Pons (tissue), 1 donor: ENCODE measurements around the gene PGRMC2.
A peak's percentile ranks its signal among the peaks of the same experiment; 100 is the strongest.

Experiments
- DNase-seq: peaks from one replicate; pipeline ENCODE4 v3.0.0-alpha.2; 2016; ENCODE audit warnings: low spot score

The PGRMC2 gene, protein sequence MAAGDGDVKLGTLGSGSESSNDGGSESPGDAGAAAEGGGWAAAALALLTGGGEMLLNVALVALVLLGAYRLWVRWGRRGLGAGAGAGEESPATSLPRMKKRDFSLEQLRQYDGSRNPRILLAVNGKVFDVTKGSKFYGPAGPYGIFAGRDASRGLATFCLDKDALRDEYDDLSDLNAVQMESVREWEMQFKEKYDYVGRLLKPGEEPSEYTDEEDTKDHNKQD

DNA sequence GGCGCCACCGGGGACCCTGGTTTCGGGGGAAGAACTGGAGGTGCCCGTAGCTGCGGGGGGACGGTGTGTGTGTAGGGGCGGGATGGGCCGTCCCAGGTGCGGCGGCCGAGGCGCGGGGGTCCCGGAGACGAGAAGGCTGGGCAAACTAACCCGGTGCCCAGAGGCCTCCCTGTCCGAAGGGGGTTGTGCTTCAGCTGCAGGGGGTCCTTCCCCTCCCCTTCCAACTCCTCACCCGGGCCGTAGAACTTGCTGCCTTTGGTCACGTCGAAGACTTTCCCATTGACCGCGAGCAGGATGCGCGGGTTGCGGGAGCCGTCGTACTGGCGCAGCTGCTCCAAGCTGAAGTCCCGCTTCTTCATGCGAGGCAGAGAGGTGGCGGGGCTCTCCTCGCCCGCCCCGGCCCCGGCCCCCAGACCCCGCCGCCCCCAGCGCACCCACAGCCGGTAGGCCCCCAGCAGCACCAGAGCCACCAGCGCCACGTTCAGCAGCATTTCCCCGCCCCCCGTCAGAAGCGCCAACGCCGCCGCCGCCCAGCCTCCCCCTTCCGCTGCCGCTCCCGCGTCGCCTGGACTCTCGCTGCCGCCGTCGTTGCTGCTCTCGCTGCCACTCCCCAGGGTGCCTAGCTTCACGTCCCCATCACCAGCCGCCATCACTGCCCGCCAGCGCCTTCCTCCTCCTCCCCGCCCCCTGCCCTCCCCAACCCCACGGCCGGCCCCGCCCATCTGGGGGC lies at the start of gene PGRMC2:
Gene PGRMC2 (minus strand): TSS at position 673 of the 730 bp plus-strand sequence. CDS start 23 bp downstream, at position 650.
- peak; percentile 30 for DNase-seq

DNA sequence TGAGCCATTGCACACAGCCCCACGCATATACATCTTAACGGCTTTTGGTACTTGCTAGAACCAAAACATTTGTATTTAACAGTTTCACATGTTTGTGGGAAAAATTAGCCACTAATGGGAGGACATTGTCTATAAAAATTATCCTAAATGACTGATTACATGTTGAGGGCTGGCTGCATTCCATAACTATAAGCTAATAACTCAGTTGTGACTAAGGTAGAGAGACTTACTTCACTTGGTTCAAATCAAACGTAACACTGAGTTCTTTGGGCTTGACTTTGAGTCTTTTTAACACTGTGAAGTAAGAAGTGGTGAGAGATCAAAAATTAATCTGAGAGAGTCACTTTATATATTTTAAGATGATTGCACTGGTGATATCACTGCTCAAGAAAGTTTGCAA lies 47.9 kb upstream of the PGRMC2 start:
- DNase-seq = no peak

DNA sequence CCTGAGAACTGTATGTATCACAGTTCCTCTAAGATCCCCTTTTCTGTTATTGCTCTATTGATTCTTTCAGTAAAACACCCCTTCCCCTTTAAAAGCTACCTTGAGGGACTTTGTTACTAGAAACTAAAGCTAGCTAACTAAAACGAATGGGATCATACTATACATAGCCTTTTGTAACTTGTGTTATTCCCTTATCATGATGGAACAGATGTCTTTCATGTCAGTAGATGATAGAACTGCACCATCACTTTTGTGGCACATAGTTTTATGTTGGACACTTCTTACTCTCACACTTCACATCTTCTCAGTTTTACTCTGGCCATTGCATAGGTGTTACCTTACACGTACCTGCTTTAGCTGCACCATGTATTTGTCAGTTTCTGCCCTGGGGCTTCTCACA lies 46.6 kb upstream of the PGRMC2 start:
- no peak for DNase-seq

DNA sequence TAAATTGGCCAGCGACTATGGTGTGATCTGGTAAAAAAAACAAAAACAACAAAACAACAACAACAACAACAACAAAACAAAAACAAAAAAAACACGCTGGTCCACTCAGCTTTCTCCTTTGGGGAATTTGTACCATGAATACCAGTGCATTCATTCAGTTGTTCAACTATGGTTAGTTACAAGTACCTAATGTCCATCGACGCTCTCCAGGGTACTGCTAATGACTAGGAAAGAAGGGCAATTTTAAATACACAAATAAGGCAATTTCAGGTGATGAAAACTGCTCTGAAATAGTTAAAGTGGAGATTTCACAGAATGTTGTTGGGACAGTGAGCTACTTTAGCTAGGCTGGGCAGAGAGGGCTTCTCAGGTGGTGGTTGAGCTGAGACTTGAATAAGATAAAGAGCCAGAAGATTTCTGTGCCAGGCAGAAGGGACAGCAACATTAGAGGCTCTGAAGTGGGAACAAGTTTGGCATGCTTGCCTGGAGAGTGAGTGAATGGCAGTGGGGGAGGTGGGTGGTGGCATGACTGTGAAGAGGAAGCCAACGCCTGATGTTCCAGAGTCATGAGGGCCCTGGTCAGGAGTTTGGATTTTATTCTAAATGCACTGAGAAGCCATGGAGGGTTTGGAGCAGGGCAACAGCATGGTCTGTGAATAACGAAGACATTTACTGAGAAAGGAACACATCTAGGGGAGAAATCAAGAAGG lies 45.9 kb upstream of the PGRMC2 start:
- DNase-seq = no peak

DNA sequence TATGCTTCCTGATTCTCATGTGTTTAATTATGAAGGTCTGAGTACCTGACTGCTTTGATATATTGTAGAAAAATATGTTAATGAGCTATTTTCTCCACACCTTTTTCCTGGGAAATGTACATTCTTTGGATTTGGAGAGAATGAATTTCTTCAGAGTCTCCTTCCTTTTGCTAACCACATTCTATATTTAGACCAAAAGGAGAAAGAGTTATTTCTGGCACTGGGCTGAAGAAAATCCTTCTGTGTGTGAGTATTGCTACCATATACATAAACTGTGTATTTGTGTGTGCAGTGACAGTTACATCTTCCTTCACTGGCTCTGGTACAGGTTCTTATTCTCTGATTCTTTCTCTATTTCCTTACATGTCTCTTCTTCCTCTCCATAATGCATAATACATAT lies 44.5 kb upstream of the PGRMC2 start:
- DNase-seq = no peak

DNA sequence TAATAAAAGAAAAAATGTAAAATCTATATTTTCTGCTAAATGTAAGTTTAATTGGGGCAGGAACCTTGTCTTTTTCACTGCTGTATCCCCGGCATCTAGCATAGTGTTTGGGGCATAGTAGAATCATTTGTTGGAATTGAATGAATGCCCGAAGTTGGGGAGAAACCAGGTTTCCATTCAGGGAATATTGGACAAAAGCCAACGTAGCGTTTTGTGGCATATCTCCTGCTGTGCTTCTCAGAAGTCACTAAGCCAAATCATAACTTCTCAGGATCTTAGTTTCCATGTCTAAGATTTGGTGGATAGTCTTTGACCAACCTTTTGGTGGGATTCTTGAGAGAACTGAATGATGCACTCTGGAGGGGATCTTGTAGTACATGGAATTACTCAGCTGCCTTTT lies 42.0 kb upstream of the PGRMC2 start:
- DNase-seq = no peak

DNA sequence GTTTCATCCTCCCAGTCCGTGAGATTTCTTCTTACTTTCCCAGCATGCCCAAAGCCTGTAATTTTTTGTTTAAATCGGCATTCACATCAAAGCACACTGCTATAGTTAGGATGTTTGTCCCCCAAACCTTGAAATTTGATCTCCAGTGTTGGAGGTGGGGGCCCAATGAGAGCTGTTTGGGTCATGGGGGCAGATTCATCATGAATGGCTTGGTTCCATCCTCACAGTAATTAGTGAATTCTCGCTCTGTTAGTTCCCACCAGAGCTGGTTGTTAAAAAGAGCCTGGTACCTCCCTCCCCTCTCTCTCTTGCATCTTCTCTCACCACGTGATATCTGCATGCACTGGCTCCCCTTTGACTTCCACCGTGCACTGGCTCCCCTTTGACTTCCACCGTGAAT lies 40.5 kb upstream of the PGRMC2 start:
- DNase-seq = no peak

DNA sequence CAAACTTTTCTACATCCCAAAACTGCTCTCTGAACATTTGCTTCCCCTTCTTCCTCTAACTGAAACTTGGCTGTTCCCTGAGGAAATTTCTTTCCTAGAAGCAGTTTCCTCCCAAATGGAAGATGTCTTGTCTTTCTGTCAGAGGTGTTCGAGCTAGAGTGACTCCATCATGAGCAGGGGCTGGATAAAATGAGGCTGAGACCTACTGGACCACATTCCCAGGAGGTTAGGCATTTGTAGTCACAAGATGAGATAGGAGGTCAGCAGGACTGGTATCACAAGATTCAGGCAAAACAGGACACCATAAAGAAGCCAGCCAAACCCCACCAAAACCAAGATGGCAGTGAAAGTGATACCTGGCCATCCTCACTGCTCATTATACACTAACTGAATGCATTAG lies 35.8 kb upstream of the PGRMC2 start:
- no peak for DNase-seq

DNA sequence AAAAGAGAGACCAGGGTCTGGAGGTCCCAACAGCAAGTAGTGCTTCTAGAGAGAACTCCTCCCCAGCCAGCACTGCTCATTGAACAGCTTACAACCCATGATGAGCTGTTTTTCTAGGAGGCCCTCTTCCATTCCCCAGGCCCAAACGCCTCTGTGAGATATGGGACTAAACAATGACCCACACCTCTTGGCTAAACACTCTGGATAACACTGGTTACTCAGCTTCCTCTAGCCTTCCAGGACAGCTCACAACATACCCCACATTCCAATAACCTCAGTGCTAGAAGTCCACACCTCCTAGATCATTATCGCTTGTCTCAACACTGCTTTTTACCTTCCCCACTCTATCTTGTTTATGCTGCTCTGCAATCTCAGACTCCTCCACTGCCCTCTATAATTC lies 35.4 kb upstream of the PGRMC2 start:
- DNase-seq = no peak

DNA sequence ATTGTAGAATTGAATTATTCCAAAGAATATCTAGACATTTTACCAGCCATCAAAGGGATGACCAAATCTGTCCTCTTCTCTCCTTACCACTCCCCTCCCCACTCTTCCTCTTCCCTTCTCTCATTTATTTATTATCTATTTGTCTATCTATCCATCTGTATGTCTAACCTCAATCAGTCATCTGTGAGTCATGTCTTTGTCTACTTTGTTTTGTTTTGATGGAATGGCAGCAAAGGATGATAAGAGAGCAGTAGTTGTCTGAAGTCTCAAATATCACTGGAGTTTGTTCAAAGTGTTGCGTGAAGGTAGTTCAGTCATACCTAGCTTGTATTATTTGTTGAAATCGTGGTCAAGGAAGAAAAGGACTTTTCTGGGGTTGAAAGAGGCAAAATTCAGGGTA lies 34.7 kb upstream of the PGRMC2 start:
- no peak for DNase-seq

DNA sequence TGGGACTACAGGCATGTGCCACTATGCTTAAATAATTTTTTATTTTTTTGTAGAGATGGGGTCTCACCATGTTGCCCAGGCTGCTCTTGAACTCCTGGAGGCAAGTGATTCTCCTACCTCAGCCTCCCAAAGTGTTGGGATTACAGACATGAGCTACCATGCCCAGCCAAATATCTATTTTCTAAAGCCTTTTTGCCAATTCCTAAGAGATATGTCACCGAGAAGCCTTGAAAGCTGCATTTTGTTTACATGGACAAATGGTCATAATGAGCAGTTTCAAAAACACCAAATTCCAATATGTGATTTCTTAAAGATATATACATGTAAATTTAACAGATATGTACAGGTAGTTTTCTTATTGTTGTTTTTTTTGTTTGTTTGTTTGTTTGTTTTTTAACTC lies 33.0 kb upstream of the PGRMC2 start:
- DNase-seq = no peak

DNA sequence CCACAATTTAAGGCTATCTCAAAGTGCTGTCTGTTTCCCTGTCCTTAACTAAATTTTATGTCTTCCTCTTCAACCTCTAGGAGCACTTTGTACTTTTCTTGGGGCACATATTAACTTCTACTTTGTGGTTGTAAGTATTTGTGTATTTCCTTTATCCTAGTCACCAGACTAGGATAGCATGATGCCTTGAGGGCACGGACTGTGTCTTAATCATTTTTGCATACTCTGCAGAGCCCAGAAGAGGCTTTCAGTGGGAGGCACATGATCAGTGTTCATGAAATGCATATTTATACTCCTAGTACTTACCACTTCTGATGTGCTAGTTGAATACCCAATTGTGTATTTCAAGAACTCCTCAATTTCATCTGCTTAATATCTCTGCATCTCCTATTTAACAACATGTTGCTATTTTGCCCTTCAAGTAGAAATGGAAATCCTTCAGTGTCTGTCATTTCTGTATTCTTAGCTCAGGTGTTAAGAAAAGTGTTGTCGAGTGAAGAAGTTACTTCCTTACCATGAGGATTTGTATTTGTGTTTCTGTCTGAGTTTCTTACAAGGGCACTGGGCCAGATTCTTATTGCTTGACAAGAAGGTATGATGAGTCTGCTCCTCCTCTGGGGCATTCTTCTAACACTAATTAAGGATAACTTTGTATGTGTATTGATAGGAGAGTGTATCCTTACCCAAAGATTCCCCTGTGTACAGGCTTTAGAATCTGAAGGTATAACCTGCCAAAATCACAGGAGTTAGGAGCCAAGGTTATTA lies 28.3 kb upstream of the PGRMC2 start:
- no peak for DNase-seq

DNA sequence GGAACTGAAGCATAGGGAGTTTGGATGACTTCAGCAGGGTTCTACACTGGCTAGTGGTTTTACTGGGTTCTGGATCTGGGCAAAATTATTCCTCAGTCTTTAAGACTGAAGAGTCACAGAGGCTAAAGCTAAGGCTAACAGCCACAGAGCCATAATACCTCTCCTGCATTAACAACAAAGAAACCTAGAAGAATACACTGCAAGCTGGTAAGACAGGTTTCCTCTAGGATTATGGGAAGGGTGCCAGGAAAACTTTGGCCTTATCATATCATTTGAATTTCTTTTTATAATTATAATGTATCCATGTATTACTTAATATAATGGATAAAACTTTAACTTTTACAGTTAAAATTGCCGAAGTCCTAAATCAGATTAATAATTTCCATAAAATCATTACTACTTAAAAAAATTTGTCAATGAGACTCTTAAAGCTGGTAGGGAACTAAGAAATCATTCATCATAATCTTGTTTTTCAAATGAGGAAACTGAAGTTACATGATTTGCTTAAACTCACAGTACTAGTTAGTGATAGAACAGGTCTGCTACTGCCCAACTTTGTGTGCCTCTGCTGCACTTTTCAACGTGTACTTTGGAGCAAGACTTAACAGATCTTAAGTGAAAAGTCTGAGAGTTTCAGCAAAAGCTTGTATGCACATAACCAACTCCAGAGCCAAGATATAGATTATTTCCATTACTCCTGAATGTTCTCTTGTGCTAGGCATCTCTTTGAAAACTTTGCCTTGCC lies 24.2 kb upstream of the PGRMC2 start:
- DNase-seq = no peak

DNA sequence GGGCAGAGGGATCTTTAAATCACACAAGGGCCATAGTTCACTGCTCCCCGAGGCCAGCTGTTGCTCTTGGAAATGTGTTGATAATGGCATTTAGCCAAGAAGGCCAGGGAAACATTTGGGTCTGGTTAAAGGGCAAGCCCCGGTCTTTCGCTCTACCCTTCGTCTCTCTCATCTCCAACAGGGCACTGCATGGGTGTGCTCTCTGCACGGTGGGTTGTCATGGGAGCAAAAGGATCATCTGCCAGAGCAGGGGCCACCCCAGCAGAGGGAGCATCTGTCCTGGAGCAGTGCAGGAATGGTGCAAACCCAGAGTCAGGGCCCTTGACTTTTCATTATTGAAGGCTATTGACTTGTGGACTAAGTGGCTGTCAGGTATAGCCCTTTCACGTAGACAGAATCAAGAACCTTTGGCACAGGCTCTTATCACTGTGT lies 22.7 kb upstream of the PGRMC2 start:
- no peak for DNase-seq

DNA sequence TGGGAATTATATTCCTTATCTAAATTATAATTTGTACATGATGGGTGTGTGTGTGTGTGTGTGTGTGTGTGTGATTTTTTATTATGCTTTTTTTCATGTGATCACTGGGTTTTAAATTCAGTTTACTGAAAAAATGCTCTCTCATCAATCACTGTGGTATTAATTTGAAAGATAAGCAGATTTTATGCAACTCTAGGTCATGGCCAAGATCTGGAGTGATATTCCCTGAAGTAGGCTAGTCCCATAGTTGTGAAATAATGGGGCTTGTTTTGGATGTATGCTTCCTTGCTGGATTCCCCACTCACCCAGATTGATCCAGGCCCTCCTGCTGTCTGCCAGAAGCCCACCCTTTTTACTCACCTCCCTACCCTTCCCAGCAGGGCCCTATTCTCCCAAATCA lies 22.0 kb upstream of the PGRMC2 start:
- DNase-seq = no peak

DNA sequence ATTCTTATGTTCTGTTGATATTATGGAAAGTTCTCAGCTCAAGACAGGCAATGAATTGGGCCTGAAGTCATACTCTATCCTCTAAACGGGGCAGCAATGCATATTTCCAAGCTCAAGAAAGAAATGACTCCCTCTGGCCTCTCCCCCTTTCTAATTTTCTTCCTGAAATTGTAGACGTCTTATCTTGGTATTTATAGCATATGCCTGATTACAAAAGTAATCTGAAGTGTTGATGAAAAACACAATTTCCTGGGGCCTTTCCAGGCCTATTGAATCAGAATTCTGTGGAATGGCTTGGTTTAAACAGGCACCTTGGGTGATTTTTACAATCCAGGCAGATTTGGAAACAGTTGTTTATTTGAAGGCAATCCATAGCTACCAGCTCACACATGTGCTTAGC lies 21.4 kb upstream of the PGRMC2 start:
- DNase-seq = no peak

DNA sequence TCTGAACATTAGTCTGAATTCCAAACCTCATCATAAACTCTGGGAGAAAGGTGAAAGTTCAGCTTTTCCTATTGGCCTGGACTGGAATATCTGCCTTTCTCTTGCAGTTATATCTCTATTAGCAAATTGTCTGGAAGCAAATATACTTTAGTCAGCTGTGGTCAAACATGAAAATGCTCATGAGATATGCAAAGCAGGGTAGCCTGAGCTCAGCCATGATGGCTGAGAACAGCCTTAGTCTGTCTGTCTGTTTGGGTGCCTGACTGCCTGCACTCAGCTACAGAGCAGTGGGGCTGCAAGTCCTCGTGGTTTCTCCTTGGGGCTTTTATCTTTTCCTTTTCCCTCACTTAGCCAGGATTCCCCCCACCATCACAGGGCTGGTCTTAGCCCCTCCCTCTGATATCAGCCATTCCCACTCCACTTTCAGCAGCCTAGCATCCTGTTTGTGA lies 19.5 kb upstream of the PGRMC2 start:
- DNase-seq = no peak

DNA sequence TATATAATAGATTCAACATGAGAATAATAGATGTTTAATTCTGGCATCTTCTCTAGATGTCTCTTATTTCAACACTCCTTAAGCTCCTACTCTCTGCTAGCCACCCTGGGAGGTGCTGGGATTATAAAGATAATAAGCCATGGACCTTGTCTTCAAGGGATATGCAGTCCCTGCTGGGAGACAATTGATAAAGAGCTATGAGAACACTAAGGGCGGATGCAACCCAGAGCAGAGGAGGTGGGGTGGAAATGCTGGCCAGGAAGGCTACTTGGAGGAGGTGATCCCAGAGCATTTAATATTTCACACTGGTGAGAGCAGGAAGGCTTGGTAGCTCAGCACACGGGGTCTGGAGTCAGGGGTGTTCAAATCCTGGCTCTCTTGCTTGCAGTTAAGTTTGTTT lies 18.3 kb upstream of the PGRMC2 start:
- DNase-seq = no peak

DNA sequence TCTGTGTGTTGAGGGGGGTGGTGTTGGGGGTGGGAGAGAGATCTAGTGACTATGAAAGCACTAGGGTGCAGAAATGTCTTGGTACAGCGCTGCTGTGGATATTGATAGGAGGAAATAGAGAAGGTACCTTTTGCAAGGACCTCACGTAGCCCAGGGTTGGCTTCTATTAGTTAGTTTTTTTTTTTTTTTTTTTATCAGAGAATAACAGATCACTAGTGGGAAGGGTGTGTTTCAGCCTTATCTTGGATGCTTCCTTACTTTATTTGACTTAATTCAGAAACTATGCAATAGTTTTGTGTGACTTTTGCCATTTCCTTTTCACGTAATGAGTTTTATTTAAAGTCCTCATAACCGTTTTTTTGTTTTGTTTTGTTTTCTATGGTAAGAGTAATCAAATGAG lies 16.4 kb upstream of the PGRMC2 start:
- no peak for DNase-seq

DNA sequence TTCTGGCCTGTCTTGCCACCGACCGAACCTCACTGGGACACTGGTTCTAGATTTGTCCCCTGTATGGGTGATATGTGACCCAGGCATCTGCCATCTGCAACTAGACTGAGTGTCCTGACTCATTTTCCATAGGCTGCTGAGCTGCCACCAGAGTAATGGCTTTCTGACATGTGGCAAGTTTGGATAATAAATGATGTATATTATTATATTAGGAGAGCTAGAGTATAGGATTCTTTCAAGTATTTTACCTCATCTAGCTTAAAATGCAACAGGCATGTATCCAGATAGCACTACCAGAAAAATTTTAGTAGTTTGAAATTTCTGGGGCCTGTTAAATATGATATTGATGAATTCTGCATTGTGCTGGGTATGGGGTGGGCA lies 15.8 kb upstream of the PGRMC2 start:
- DNase-seq = no peak

DNA sequence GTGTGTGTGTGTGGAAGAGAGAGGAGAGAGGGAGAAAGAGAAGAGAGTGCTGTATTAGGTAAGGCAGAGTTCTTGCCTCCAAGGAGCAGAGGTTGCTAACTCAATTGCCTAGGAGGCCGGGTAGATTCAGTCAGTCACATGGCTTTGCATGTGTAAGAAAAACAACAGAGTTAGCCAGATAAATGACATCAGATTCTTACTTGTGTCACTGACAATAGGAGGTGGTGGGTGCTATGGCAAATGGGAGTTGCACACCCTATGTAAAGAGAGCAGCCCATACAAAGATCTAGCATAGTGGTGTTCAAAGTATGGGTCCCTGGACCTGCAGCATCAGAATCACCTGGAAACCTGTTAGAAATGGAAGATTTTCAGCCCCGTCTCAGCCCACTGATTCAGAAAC lies 14.4 kb upstream of the PGRMC2 start:
- no peak for DNase-seq

DNA sequence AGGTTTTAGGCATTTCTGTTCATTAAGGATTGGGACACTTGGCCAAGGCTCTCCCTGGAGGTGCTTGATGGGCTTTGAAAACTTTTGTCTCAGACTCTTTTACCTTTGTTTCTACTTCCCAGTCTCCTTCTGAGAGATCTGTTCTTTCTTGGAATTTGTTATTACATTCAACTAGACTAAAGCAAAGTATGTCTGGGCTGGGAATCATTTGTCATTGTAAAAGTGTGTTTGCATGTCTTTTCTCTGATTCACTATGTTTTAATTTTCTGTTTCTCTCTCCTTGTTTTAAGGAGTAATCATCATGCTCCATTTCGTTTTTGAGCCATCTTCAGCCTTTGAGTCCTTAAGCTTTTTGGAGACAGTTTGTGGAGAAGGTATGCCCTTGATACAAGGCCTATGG lies 12.2 kb upstream of the PGRMC2 start:
- DNase-seq = no peak
